ENCODE data around the gene MVB12B. TPM values are rescaled to one million over a fixed set of nuclear protein-coding genes. Genes with fewer than 3 reads are reported as not detected.
"Not testable (repeated sequence)": the region's sequence is repeated elsewhere in the genome, so short reads cannot be mapped to it uniquely, and the experiment has no call there.

Gene MVB12B, protein sequence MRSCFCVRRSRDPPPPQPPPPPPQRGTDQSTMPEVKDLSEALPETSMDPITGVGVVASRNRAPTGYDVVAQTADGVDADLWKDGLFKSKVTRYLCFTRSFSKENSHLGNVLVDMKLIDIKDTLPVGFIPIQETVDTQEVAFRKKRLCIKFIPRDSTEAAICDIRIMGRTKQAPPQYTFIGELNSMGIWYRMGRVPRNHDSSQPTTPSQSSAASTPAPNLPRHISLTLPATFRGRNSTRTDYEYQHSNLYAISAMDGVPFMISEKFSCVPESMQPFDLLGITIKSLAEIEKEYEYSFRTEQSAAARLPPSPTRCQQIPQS
- total RNA-seq (2021; ENCODE audit: unreplicated experiment) (10.9 TPM), Bru-seq, nascent RNA (percentile 63 among the genes with signal in this experiment), BruChase-seq, experiment 1, labeled RNA remaining after a 6-hour chase (percentile 49 among the genes with signal in this experiment), BruChase-seq, experiment 2, labeled RNA remaining after a 2-hour chase (percentile 54 among the genes with signal in this experiment)
- polyA plus RNA-seq (2012): 4.3 and 4.7 TPM in 2 replicates
- long read RNA-seq, full-length matches to known transcripts: 2 of 18 reads
- long read RNA-seq, partial matches to known transcripts: 1 of 18 reads
- long read RNA-seq, other reads (novel, unspliced or antisense): 15 of 18 reads

GRCh38 chr9:126326228-126327005, at the start of gene MVB12B:
Gene MVB12B, plus strand, starts transcription at chr9:126326829. Its CDS starts 101 bp downstream, at chr9:126326930.
- Histone ChIP-seq H3K4me1 (ENCODE audit: control insufficient read depth in 1 of 2, insufficient read depth in 2 of 2, low read length in 2 of 2) (peaks cover 5 to 18% of the 10 kb centered on the region in 2 experiments; a peak in 3 of 4 replicates), H3K9ac (ENCODE audit: low read length) (peak within 1 kb of the TSS; percentile 69), H3K27ac (ENCODE audit: low read depth, low read length) (peak within 1 kb of the TSS; percentile 49; the same call in 1 of the 2 replicates), H3K9me2 (ENCODE audit: insufficient read depth) (no peaks in the 10 kb centered on the region), H3K79me2 (ENCODE audit: insufficient read depth, low read length) (peaks cover 4% of the 10 kb centered on the region; the same call in 1 of the 2 replicates), H3K27me3 (ENCODE audit: insufficient read depth, low read length) (no peaks in the 10 kb centered on the region), H3K4me2 (ENCODE audit: low read length) (peak within 1 kb of the TSS; percentile 92), H3K36me3 (ENCODE audit: control insufficient read depth in 1 of 2, insufficient read depth in 2 of 2, low read length in 2 of 2) (no peaks in the 10 kb centered on the region), H3K4me3 (replicated peaks in 1 of 2; ENCODE audit: low read depth in 1 of 2, low read length in 2 of 2) (peak within 1 kb of the TSS; percentile 59 to 68), H3K9me3 (ENCODE audit: control insufficient read depth in 1 of 2, insufficient read depth in 1 of 2, low read depth in 1 of 2, low read length in 2 of 2) (0 out of 4 replicates have a peak, but pooled peaks cover 0 to 5% of the 10 kb centered on the region in 2 experiments), H4K20me1 (ENCODE audit: insufficient read depth) (no peaks in the 10 kb centered on the region), H2AFZ (ENCODE audit: low read depth, low read length, poor library complexity, severe bottlenecking) (peak within 1 kb of the TSS; percentile 92)
- CTCF ChIA-PET: interaction anchor here (1.1 kb wide), 1 partner anchor 24 kb away, joined by 3 read pairs; no protein-coding TSS in a partner anchor
- POLR2A ChIA-PET: no interaction called here
- ATAC-seq: peak; percentile 72
- DNase-seq (ENCODE audit: low read depth, low spot score): no peak
- RAD21 ChIA-PET (ENCODE audit: low non-redundant PET in 1 of 2, low total read pairs in 2 of 2, uncharacterized antibody in 2 of 2, unreplicated experiment in 2 of 2): no interaction called here
- TF ChIP-seq SIN3A (IDR thresholded peaks at IDR 0.05; ENCODE audit: low read depth): no peak
- peak; percentile 80; the same call in 1 of the 2 replicates for TF ChIP-seq ZFX (IDR thresholded peaks at IDR 0.05)
- no TSS peak for BruUV-seq (replicated peaks)
- intact Hi-C loops (cut with micrococcal nuclease): no loop called here

DNA sequence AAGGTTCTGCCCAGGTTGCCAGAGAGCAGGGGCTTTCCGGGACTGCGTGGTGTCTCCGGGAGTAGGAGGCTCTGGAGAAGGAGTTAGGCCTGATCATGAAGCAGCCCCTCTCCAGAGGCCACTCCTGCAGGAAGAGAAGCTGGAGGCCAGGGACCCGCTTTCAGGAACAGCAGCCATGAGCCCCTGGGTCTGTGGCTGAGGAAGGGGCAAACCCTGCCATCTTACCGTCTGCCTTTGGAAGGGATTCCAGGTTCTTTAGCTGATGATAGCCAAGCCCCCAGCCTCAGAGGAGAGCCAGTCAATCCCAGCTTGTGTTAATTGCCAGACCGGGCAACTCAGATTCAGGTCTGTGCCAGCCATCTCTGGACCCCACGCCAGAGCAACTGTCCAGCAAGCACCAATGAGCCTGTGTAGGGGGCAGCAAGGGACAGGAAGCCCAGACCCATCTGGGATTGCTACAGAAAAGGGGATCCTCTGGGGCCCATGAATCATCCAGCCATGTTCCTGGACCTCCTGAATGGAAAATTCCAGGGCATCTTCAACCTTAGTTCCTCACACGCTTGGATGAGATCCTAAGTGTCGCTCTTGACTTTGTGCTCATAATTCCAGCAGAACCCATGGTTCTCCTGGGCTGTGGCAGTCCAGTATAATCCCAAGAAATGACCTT, 42.7 kb upstream of the MVB12B start:
- H3K27ac ChIP-seq (ENCODE audit: low read depth, low read length): no peak overlapping the region
- TF ChIP-seq, protein P1, sequence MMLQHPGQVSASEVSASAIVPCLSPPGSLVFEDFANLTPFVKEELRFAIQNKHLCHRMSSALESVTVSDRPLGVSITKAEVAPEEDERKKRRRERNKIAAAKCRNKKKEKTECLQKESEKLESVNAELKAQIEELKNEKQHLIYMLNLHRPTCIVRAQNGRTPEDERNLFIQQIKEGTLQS (IDR thresholded peaks at IDR 0.05): no peak
- TF ChIP-seq ZFX (IDR thresholded peaks at IDR 0.05) (no peak), MAX (IDR thresholded peaks at IDR 0.05) (no peak), SRF (IDR thresholded peaks at IDR 0.05; ENCODE audit: low read depth) (no peak), EGR1 (IDR thresholded peaks at IDR 0.05; ENCODE audit: low read depth) (no peak)
- H3K79me2 ChIP-seq (ENCODE audit: insufficient read depth, low read length): no peaks in the 10 kb centered on the region
- no peaks in the 10 kb centered on the region for H3K27me3 ChIP-seq (ENCODE audit: insufficient read depth, low read length)
- ChIA-PET RAD21 (ENCODE audit: low non-redundant PET in 1 of 2, low total read pairs in 2 of 2, uncharacterized antibody in 2 of 2, unreplicated experiment in 2 of 2) (no interaction called here), POLR2A (no interaction called here), CTCF (no interaction called here)
- DNase-seq (ENCODE audit: low read depth, low spot score): no peak
- ATAC-seq: no peak
- no peaks in the 10 kb centered on the region for H3K4me1 ChIP-seq (ENCODE audit: control insufficient read depth in 1 of 2, insufficient read depth in 2 of 2, low read length in 2 of 2)
- H3K4me3 ChIP-seq (replicated peaks in 1 of 2; ENCODE audit: low read depth in 1 of 2, low read length in 2 of 2): no peak overlapping the region
- H2AFZ ChIP-seq (ENCODE audit: low read depth, low read length, poor library complexity, severe bottlenecking): no peak overlapping the region
- no peaks in the 10 kb centered on the region for H3K9me3 ChIP-seq (ENCODE audit: control insufficient read depth in 1 of 2, insufficient read depth in 1 of 2, low read depth in 1 of 2, low read length in 2 of 2)
- H3K9ac ChIP-seq (ENCODE audit: low read length): no peak overlapping the region
- no peaks in the 10 kb centered on the region for H3K36me3 ChIP-seq (ENCODE audit: control insufficient read depth in 1 of 2, insufficient read depth in 2 of 2, low read length in 2 of 2)
- no peak overlapping the region for H3K4me2 ChIP-seq (ENCODE audit: low read length)
- H3K9me2 ChIP-seq (ENCODE audit: insufficient read depth): no peaks in the 10 kb centered on the region
- BruUV-seq (replicated peaks): no TSS peak
- H4K20me1 ChIP-seq (ENCODE audit: insufficient read depth): no peaks in the 10 kb centered on the region
- intact Hi-C loops (cut with micrococcal nuclease): no loop called here

GRCh38 chr9:126285652-126286051, 41.0 kb upstream of the MVB12B start:
- H3K27me3 ChIP-seq (ENCODE audit: insufficient read depth, low read length); H3K9me2 ChIP-seq (ENCODE audit: insufficient read depth); POLR2A ChIA-PET; H2AFZ ChIP-seq (ENCODE audit: low read depth, low read length, poor library complexity, severe bottlenecking); H3K4me2 ChIP-seq (ENCODE audit: low read length); H3K79me2 ChIP-seq (ENCODE audit: insufficient read depth, low read length); DNase-seq (ENCODE audit: low read depth, low spot score); H3K9me3 ChIP-seq (ENCODE audit: control insufficient read depth in 1 of 2, insufficient read depth in 1 of 2, low read depth in 1 of 2, low read length in 2 of 2); H4K20me1 ChIP-seq (ENCODE audit: insufficient read depth); H3K4me1 ChIP-seq (ENCODE audit: control insufficient read depth in 1 of 2, insufficient read depth in 2 of 2, low read length in 2 of 2); H3K9ac ChIP-seq (ENCODE audit: low read length); H3K36me3 ChIP-seq (ENCODE audit: control insufficient read depth in 1 of 2, insufficient read depth in 2 of 2, low read length in 2 of 2); RAD21 ChIA-PET (ENCODE audit: low non-redundant PET in 1 of 2, low total read pairs in 2 of 2, uncharacterized antibody in 2 of 2, unreplicated experiment in 2 of 2); intact Hi-C loops (cut with micrococcal nuclease); BruUV-seq (replicated peaks); H3K4me3 ChIP-seq (replicated peaks in 1 of 2; ENCODE audit: low read depth in 1 of 2, low read length in 2 of 2); H3K27ac ChIP-seq (ENCODE audit: low read depth, low read length); CTCF ChIA-PET; ATAC-seq: not testable (repeated sequence)

Measured in HCT116 (cell line).